Measurements from ENCODE around the gene SMYD5. TPM values are rescaled to one million over a fixed set of nuclear protein-coding genes. Genes with fewer than 3 reads are reported as not detected.

Gene SMYD5
- total RNA-seq, 2 donors from 2014 or later, result 14.1 to 18.2 TPM

DNA sequence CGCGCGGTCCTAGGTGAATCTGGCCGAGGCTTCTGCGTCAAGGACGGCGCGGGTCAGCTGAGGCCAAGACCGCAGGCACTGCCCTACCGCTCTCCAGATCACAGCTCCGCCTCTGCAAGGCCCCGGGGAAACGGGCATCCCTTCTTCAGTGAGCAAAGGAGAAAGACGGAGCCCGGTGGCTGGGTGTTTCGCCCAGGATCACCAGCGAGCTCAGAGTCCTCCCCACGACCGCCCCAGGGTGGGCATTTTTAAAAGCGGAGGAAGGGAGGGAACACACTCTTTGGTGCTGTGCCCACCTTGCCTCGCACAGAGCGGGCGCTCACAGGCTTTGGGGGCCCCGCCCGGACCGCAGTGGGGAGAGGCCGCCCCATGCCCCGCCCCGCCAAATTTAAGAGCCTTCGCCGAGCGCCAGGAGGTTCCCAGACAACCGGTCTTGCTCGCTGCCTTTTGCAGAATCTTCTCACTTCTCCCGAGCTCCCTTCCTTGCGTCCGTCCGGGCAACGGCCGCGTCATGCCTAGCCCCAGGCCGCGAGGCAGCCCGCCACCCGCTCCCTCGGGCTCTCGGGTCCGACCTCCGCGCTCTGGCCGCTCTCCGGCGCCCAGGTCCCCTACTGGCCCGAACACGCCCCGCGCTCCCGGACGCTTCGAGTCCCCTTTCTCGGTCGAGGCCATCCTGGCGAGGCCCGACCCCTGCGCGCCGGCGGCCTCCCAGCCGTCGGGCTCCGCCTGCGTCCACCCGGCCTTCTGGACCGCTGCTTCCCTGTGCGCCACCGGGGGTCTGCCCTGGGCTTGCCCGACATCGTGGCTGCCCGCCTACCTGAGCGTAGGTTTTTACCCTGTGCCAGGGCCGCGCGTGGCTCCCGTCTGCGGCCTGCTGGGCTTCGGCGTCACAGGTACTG lies 11.6 kb upstream of the SMYD5 start, which contains the start of gene NOTO:
TSS of gene NOTO (plus strand) at position 419 of the 899 bp plus-strand sequence. CDS start at position 512, 93 bp downstream.
- ATAC-seq (peak in 1 of 2 donors; percentile 81), DNase-seq (no peak)
- intact Hi-C loops (cut with DNase I), result no loop called here

DNA sequence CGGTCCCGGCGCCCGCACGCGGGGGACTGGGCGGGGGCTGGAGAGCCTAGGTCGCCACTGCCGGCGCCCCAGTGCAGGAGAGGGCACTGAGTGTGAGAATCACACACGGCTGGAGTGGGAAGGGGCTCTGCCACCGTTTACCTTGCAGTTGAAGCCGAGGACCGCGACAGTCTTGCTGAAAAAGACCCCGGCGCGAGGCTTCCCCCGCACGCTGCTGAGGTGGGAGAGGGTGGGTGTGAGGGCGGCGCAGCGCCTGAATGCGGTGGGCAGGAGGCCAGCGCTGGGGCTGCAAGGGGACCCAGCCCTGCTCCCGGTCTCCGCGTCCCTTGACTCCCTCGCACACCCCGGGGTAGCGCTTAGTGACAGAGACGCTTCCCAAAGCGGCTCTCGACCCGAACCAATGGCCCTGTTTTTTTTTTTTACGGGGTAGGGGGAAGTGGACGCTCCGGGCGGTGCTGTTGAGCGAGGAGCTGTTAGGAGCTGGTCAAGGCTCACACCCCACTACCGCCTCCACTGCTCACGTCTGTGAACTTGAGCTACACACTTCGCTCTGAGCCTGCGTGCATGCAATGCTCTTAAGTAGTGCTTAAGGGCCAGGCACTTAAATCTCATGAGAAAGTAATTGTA lies 10.9 kb upstream of the SMYD5 start:
- ATAC-seq, result peak in 1 of 2 donors; percentile 19
- DNase-seq, result no peak

DNA sequence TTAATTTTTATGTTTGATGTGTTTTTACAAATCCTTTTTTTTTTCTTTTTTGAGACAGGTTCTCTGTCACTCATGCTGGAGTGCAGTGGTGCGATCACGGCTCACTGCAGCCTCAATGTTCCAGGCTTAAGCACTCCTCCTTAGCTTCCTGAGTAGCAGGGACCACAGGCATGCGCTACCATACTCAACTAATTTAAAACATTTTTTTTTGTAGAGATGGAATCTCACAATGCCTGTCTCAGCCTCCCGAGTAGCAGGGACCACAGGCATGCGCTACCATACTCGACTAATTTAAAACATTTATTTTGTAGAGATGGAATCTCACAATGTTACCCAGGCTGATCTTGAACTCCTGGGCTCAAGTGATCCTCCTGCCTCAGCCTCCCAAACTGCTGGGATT lies 8.4 kb upstream of the SMYD5 start:
- ATAC-seq, result no peak
- intact Hi-C loops (cut with DNase I), result no loop called here
- DNase-seq, result no peak

More for the DNA sequence above, 10.9 kb upstream of the SMYD5 start:
- intact Hi-C loops (cut with DNase I), result no loop called here

DNA sequence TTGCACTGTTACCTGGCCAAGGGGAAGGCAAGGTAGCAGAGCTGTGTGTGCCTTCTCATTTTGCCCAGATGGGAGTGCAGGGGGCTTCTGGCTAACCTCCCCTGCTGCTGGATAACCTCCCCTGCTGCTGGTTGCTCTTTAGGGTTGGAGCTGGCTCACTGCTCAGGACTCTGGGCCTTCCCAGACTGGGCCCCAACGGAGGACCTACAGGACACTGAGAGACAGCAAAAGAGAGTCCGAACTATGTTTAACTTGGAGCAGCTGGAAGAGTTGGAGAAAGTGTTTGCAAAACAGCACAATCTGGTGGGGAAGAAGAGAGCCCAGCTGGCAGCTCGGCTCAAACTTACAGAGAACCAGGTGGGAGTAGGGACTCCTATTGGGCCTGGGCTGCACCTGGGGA lies 5.8 kb upstream of the SMYD5 start:
- intact Hi-C loops (cut with DNase I), result no loop called here
- DNase-seq, result no peak
- ATAC-seq, result no peak

DNA sequence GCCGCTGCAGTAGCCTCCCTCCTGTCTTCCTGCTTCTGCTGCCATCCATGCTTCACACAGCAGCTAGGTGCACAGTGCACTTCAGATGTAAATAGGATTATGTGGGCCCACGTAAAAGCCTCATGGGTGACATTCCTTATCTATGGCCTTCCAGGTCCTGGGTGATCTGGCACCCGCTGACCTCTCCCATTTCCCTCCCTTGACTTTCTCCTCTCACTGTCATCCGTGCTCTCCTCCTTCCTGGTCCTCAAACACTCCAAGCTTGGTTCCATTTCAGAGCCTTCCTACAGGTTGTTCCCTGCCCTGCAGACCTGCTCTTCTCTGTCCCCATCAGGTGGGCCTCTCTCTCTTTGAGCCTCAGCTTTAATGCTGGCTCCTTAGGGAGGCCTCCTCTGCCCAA lies 4.0 kb upstream of the SMYD5 start:
- intact Hi-C loops (cut with DNase I), result no loop called here
- ATAC-seq (no peak), DNase-seq (no peak)

DNA sequence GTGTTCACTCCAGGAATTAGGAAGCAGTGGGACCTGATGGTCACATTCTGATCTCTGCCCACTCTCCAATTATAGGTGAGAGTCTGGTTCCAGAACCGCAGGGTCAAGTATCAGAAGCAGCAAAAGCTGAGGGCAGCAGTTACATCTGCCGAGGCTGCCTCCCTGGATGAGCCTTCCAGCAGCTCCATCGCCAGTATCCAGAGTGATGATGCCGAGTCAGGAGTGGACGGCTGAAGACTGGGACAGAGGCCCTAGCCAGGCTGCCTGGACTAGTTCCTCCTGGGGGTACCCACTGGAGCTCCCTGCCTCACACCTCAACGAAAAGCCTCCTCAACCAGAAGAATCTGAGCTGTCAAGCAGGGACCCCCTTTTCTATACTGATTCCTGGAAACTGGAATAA lies 3.3 kb upstream of the SMYD5 start:
- no peak for DNase-seq
- intact Hi-C loops (cut with DNase I), result no loop called here
- no peak for ATAC-seq

DNA sequence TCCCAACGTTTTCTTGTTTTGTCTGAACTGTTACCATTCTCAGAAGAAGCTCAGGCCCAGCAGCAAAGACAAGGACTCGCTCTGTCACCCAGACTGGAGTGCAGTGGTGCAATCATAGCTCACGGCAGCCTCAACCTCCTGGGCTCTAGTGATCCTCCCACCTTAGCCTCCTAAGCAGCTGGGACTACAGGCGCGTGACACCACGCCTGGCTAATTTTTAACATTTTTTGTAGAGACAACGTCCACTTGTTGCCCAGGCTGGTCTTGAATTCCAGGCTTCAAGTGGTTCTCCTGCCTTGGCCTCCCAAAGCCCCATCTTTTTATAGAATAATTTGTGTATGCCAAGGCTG lies 2.0 kb upstream of the SMYD5 start:
- intact Hi-C loops (cut with DNase I), result no loop called here
- ATAC-seq (no peak), DNase-seq (no peak)

DNA sequence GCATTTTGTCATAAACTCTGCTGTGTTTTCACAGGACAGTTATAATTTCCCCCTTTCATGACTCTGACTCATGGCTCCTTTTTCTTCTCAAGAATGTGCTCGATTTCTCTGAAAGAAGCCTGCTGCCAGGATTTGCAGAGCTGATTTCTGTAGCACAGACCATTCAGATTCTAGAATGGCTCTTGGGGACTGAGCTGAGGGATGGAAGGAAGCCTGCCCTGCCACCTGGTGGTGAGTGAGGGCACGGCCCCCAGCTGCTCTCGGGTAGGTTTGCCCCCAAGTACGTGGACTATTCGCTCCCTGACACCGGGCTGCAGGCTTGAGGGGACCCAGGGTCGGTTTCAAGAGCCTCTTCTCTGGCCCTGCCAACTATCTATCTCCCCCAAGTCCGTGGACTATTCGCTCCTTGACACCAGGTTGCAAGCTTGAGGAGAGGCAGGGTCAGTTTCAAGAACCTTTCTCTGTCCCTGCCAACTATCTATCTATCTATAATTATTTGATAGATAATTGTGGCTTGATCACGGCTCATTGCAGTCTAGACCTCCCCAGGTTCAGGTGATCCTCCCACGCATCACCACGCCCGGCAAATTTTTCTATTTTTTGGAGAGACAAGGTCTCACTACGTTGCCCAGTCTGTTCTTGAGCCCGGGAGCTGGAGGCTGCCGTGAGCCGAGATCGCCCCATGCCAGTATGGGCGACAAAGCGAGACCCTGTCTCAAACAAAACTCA lies 1.4 kb upstream of the SMYD5 start:
- DNase-seq (peak; percentile 78), ATAC-seq (peak; percentile 72 to 79)
- intact Hi-C loops (cut with DNase I), result no loop called here

DNA sequence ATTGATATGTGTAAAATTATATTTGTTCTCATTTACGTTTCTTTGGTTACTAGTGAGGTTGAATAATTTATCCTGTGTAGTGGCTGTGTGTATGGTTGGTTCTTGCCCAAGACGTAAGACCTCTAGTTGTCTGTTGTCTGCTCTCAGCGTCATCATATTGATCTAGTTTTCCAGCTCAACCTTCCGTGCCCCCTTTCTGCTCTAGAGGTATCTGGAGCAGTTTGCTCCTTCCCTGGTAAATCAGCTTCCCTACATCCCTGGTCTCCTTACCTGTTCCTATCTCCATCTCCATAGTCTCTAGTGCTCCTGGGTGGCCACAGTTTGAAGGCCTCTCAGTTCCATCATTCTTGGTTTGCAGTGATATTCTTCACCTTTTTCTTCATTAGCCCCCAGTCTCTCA lies 1.2 kb downstream of the SMYD5 start:
- ATAC-seq, result no peak
- DNase-seq, result no peak
- intact Hi-C loops (cut with DNase I), result no loop called here

DNA sequence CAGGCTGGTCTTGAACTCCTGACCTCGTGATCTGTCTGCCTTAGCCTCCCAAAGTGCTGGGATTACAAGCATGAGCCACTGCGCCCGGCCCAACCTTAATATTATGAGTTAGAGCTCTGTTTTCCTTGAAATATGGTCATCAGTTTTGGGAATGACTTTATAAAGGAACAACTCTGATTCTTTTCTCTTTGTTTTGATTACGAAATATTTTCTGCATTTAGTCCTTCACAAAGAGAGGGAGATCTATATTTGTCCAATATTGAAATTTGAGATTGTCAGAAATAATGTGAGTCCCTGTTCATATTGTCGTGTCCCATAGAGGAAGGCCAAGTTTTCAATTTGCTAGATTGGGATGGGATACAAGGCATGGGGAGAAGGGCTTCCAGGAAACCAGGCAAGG lies 3.1 kb downstream of the SMYD5 start:
- intact Hi-C loops (cut with DNase I), result no loop called here
- DNase-seq, result no peak
- no peak for ATAC-seq

DNA sequence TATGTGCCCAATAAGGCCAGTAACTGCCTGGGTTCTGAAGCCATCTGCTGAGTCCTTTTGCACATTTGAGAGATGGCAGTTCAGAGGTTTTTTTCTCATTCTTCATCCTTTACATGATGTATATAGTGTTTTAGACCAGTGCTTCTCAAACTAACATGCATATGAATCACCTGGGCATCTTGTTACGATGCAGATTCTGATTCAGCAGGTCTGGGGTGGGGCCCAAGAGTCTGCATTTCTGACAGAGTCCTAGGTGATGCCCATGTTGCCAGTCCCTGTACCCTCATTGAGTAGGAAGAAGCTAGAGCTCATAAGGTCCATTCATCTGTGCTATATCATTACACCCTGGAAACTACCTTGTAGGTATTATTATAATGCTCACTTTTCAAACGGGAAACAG lies 3.8 kb downstream of the SMYD5 start:
- DNase-seq (no peak), ATAC-seq (no peak)
- intact Hi-C loops (cut with DNase I), result no loop called here

DNA sequence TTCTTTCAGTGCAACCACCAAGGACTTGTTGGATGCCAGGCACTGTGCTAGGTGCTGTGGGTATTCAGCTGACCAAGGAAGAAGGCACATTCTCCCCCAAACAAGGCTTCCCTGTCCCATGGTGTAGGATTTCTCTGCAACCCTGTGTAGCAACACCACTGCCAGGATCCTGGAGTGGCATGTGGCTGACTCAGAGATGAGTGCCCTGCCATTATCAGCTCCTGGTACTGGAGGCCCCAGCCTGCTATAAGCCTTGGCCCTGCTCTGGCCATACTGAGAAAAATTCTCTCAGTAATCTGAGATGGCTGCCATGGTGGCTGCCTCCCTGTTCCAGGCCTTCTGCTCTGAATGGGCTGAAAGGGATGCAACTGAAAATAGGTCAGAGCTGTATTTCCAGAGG lies 4.3 kb downstream of the SMYD5 start:
- no peak for DNase-seq
- ATAC-seq, result peak in 1 of 2 donors; percentile 55
- intact Hi-C loops (cut with DNase I), result no loop called here

DNA sequence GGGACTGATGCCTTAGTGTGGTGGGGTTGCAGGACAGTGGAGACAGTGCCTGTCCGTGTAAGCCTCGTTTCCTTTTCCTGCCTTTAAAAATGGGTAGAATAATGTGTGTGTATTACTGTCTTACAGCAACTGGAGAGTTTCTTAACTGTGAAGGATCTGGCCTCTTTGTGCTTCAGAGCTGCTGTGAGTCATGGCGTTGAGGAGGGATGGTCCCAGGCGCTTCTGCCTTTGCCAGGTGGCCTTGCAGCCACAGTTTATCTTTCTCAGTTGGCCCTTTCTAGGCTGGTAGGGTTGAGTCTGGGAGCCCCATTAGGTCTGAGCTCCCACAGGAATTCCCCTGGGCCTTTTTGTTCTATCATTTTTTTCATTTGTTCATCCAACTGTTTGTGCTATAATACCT lies 9.8 kb downstream of the SMYD5 start:
- DNase-seq (no peak), ATAC-seq (no peak)
- intact Hi-C loops (cut with DNase I), result no loop called here

DNA sequence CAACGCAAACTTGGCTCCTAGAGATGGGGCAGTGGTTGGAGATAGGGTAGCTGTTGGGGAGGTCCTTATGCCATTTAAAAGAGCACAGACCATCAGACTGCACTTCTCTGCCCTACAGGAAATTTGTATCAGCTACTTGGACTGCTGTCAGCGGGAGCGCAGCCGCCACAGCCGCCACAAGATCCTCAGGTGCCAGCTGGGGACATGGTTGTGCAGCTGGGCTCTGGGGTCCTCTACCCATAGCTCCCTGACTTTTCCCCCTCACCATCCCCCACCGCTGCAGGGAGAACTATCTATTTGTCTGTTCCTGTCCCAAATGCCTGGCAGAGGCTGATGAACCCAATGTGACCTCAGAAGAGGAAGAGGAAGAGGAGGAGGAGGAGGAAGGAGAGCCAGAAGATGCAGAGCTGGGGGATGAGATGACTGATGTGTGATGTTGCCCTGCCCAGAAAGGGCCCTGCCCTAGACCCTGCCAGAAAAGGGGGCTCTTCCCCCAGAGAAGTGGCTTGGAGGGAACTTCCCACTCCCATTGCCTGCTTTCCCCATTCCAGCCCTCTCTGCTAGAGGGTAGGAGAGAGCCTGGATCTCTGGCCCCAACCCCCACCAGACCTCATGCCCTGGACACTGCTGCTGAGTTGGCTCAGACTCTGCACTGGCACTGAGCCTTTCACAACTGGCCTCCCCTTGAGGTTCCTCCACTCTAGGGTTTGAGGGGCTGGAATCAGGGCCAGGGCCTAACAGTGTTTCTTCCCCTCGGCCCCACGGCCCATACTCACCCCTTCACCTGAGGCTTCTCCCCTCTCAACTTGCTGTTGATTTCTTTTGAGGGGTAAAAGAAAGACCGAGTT lies 11.7 kb downstream of the SMYD5 start:
- DNase-seq (no peak), ATAC-seq (peak in 1 of 2 donors; percentile 26)
- intact Hi-C loops (cut with DNase I), result no loop called here

DNA sequence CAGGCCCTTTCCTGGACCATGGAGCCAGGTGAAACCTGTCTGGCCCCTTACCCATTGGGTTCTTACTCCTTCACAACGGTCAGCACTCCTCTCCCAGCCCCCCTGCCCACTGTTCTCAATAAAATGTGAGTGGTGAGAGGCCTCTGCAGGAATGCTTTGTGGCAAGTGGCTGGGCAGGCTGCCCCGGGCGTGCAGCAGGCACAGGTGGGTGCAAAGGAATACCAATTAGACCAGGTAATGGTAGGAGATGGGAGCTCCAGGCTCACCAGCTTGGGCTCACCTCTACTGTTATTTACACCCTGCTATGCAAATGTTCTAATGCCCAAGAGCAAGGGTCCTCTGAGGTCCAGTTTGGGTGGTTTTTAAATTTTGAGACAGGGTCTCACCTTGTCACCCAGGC lies 13.0 kb downstream of the SMYD5 start:
- ATAC-seq, result no peak
- intact Hi-C loops (cut with DNase I), result no loop called here
- no peak for DNase-seq

DNA sequence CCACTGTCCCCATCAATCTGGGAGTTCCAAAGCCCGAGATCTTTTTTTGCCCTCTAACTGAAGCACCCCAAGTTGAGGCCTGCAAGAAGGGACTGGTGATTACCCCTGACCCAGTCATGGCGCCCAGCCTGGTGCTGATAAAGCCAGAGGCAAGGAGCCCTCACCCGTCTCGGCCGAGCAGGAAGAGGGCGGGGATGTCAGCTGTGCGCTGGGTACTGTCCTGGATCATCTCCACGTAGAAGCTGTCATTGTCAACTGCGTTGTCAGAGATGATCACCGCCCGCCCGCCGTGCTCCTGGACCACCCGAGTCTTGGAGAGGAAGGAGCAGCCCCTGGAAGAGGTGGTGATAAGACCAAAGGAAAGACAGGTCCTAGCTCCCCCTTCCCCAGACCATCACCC lies 14.6 kb downstream of the SMYD5 start:
- DNase-seq, result no peak
- no peak for ATAC-seq
- intact Hi-C loops (cut with DNase I), result no loop called here

DNA sequence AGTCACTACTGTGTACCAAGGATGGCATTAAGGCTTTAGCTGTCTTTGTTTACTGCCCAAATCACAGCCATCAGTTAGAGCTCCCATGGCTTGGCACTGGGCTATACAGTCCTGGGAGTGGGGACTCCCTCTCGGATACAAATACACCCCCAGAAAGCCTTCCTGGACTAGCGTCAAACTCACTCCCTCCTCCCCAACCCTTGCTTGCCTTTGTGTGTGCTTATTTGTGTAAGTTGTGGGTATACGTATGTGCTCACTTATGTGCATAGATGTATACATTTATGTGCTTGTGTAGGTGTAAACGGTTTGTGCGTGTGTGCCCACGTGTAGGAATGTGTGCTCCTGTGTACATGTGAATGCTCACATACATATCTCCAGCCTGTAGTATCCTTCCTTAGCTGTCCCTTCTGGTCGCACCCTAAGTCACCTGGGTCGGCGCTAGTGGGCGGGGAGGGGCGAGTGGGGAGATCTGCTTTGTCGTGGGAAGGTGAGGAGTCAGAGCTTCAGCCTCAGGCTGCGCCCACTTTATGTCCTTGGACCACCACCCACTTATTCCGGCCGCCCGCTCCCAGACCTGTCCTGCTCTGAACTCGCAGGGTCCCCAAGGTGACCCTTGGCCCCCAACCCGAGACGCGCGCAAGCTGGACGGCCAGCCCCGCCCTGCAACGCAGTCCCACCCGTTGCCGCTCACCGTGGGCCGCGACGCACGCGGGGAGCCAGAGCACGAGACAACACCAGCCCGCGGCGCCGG lies 18.5 kb downstream of the SMYD5 start:
- intact Hi-C loops (cut with DNase I), result no loop called here
- DNase-seq, result no peak
- peak in 1 of 2 donors; percentile 0 for ATAC-seq

DNA sequence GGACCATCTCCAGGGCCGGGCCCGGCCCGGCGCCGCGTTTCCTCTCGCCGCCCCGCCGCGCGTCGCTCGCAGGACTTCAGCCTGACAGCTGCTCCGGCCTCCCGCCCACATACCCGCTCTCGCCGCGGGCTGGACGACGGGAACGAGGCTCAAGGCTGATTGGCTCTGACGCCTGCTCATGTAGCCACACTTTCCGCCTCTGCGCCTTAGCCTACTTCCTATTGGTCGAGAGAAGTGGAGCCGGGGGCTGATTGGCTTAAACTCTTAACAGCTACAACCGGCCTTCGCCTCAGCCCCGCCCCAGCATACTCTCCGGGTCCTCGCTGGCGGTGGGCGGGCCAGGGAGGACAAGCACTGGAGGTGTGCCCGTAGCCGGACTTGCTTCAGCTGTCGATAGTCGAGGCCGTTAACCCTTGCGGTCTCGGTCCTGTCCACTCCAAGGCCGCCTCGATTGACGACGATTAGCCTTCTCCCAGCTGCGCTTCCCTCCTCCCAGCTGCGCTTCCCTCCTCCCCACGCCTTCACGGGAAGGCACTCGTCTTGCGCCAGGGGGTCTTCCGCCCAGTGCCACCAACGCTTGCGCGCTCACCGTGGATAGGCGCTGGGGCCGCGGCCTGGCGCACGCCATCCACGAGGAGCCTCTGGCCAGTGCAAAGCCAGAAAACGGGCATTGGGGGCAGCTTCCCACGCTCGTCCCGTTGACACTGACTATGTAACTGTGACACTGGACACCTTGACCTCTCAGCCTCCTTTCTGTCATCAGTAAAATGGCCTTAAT lies 19.3 kb downstream of the SMYD5 start, which contains the start of gene PRADC1:
TSS of gene PRADC1 (minus strand) at position 86 of the 778 bp plus-strand sequence. CDS start at position 7, 79 bp downstream.
- intact Hi-C loops (cut with DNase I), result no loop called here
- peak; percentile 99 for DNase-seq
- peak; percentile 95 to 96 for ATAC-seq
